PC-9 (cell line): ENCODE data around the gene TMEM37. TPM values are rescaled to one million over a fixed set of nuclear protein-coding genes. Genes with fewer than 3 reads are reported as not detected.

Source experiments
- BruUV-seq: library from RNA; stranded (reverse); fragments of 400-500 nt; replicated peaks from 2 replicates; lab custom pipeline; 2021; lab: Mats Ljungman, UMichigan
- CTCF ChIA-PET: fragments of 300-600 bp; sonication (Branson Sonifier 250); formaldehyde crosslinking; loops from one replicate; lab custom pipeline; 2022; ENCODE audit warnings: antibody characterized with exemption; lab: Charles Lee
- POLR2A ChIA-PET: fragments of 300-600 bp; sonication (Branson Sonifier 250); formaldehyde crosslinking; loops from one replicate; lab custom pipeline; 2022; ENCODE audit warnings: antibody characterized with exemption; ENCODE audit not compliant: unreplicated experiment; lab: Charles Lee
- DNase-seq, 2 experiments: peaks; one replicate each; pipeline versions ENCODE4 v3.0.0 to v3.0.0-alpha.2; 2015 to 2022; ENCODE audit warnings: mixed read lengths in 1 of 2
- H2AFZ ChIP-seq: fragments of 200-600 bp; sonication (generic); 2 replicates; pipeline ENCODE4 v1.8.1; 2017; ENCODE audit warnings: antibody characterized with exemption
- H3F3A ChIP-seq: fragments of 200-600 bp; sonication (generic); 2 replicates; pipeline ENCODE4 v1.8.1; 2017; ENCODE audit warnings: antibody characterized with exemption, mild to moderate bottlenecking, low read depth; ENCODE audit not compliant: insufficient read depth
- H3K27ac ChIP-seq: fragments of 200-600 bp; sonication (generic); 2 replicates; pipeline ENCODE4 v1.6.1; 2016; ENCODE audit warnings: mixed run types
- H3K27me3 ChIP-seq: fragments of 200-600 bp; sonication (generic); 2 replicates; pipeline ENCODE4 v1.6.1; 2016; ENCODE audit warnings: low read depth, mixed run types; ENCODE audit not compliant: insufficient read depth
- H3K36me3 ChIP-seq: fragments of 200-600 bp; sonication (generic); 2 replicates; pipeline ENCODE4 v1.6.1; 2016; ENCODE audit warnings: low read depth, mixed run types
- H3K4me1 ChIP-seq: fragments of 200-600 bp; sonication (generic); replicated peaks from 2 replicates; pipeline ENCODE4 v1.6.1; 2016; ENCODE audit warnings: mixed run types; ENCODE audit not compliant: insufficient read depth
- H3K4me2 ChIP-seq: fragments of 200-600 bp; sonication (generic); 2 replicates; pipeline ENCODE4 v1.6.1; 2017; ENCODE audit warnings: mixed run types
- H3K4me3 ChIP-seq: fragments of 200-600 bp; sonication (generic); 2 replicates; pipeline ENCODE4 v1.6.1; 2016; ENCODE audit warnings: mixed run types
- H3K79me2 ChIP-seq: fragments of 200-600 bp; sonication (generic); 2 replicates; pipeline ENCODE4 v1.6.1; 2017; ENCODE audit warnings: low read depth, mixed run types
- H3K9me2 ChIP-seq: fragments of 200-600 bp; sonication (generic); 2 replicates; pipeline ENCODE4 v1.8.1; 2017; ENCODE audit warnings: mild to moderate bottlenecking; ENCODE audit not compliant: insufficient read depth
- H3K9me3 ChIP-seq: fragments of 200-600 bp; sonication (generic); 2 replicates; pipeline ENCODE4 v1.8.1; 2016; ENCODE audit warnings: low read depth; ENCODE audit not compliant: insufficient read depth
- H4K20me1 ChIP-seq: fragments of 200-600 bp; sonication (generic); 2 replicates; pipeline ENCODE4 v1.8.1; 2017; ENCODE audit not compliant: insufficient read depth
- CTCF ChIP-seq: fragments of 200-600 bp; sonication (generic); conservative IDR thresholded peaks from 2 replicates; pipeline ENCODE4 v1.6.1; 2017; ENCODE audit warnings: mixed run types, antibody characterized with exemption, mild to moderate bottlenecking, moderate library complexity
- EZH2 ChIP-seq: fragments of 200-600 bp; sonication (generic); IDR thresholded peaks from 2 replicates; pipeline ENCODE4 v1.8.0; 2017; ENCODE audit warnings: antibody characterized with exemption, low read depth
- intact Hi-C: fragments of 100-400 bp; cut with micrococcal nuclease; formaldehyde crosslinking; loops from one replicate; pipeline ENCODE4 v1.10.0; 2022; ENCODE audit not compliant: unreplicated experiment
- total RNA-seq: library from RNA; stranded (reverse); gene quantifications from 2 replicates; pipeline ENCODE4 v1.2.3, GENCODE V29; 2021

The TMEM37 gene
- total RNA-seq, 1 experiment from 2014 or later, result 1.2 TPM

- Histone ChIP-seq H3K9me2 (no peaks in the 10 kb centered on the region), H3K9me3 (no peaks in the 10 kb centered on the region), H3K36me3 (no peaks in the 10 kb centered on the region), H2AFZ (no peak overlapping the region), H3K4me2 (no peak overlapping the region), H3K4me3 (no peak overlapping the region), H3K27me3 (peaks cover 5% of the 10 kb centered on the region), H3K27ac (no peak overlapping the region), H3K79me2 (no peaks in the 10 kb centered on the region), H3K4me1 (no peaks in the 10 kb centered on the region), H3F3A (no peaks in the 10 kb centered on the region), H4K20me1 (no peaks in the 10 kb centered on the region; the same call in 1 of the 2 replicates)
- ChIA-PET CTCF (no interaction called here), POLR2A (no interaction called here)
- no peak for DNase-seq
- TF ChIP-seq CTCF (no peak), EZH2 (no peak)
- intact Hi-C loops, result no loop called here
- BruUV-seq, result no TSS peak
These were observed 9.9 kb downstream of the TMEM37 start for GRCh38 chr2:119441376-119442225.

GRCh38 chr2:119442226-119442619 is 10.6 kb downstream of the TMEM37 start:
- ChIA-PET CTCF (no interaction called here), POLR2A (no interaction called here)
- Histone ChIP-seq H3K4me1 (no peaks in the 10 kb centered on the region), H3K27ac (no peak overlapping the region), H3K79me2 (no peaks in the 10 kb centered on the region), H3F3A (no peaks in the 10 kb centered on the region), H3K9me3 (no peaks in the 10 kb centered on the region), H3K36me3 (no peaks in the 10 kb centered on the region), H3K27me3 (peaks cover 10% of the 10 kb centered on the region), H4K20me1 (no peaks in the 10 kb centered on the region; the same call in 1 of the 2 replicates), H3K4me3 (no peak overlapping the region), H3K9me2 (no peaks in the 10 kb centered on the region), H2AFZ (no peak overlapping the region), H3K4me2 (no peak overlapping the region)
- TF ChIP-seq CTCF, result no peak
- no peak for TF ChIP-seq EZH2
- BruUV-seq, result no TSS peak
- no peak for DNase-seq
- intact Hi-C loops, result no loop called here

- Histone ChIP-seq H3K9me2 (no peaks in the 10 kb centered on the region), H3K79me2 (no peaks in the 10 kb centered on the region), H3K36me3 (no peaks in the 10 kb centered on the region), H3K4me2 (no peak overlapping the region), H2AFZ (no peak overlapping the region), H3K27me3 (peaks cover 16% of the 10 kb centered on the region), H3F3A (no peaks in the 10 kb centered on the region), H3K4me3 (no peak overlapping the region), H3K9me3 (no peaks in the 10 kb centered on the region), H3K27ac (no peak overlapping the region), H3K4me1 (no peaks in the 10 kb centered on the region), H4K20me1 (no peaks in the 10 kb centered on the region; the same call in 1 of the 2 replicates)
- intact Hi-C loops, result no loop called here
- TF ChIP-seq CTCF (no peak), EZH2 (no peak)
- CTCF ChIA-PET, result no interaction called here
- no TSS peak for BruUV-seq
- DNase-seq, result no peak
- POLR2A ChIA-PET, result no interaction called here
These were observed 11.2 kb downstream of the TMEM37 start for GRCh38 chr2:119442850-119443249.
